ENCODE measurements around the gene ADGRD2. TPM values are rescaled to one million over a fixed set of nuclear protein-coding genes. Genes with fewer than 3 reads are reported as not detected.
A peak's percentile ranks its signal among the peaks of the same experiment; 100 is the strongest.

ADGRD2 gene
- total and polyA plus RNA-seq, 2 of the 13 experiments (the other 11 are each of a cell fraction or from before 2014, with no cell fraction given) = not detected

DNA sequence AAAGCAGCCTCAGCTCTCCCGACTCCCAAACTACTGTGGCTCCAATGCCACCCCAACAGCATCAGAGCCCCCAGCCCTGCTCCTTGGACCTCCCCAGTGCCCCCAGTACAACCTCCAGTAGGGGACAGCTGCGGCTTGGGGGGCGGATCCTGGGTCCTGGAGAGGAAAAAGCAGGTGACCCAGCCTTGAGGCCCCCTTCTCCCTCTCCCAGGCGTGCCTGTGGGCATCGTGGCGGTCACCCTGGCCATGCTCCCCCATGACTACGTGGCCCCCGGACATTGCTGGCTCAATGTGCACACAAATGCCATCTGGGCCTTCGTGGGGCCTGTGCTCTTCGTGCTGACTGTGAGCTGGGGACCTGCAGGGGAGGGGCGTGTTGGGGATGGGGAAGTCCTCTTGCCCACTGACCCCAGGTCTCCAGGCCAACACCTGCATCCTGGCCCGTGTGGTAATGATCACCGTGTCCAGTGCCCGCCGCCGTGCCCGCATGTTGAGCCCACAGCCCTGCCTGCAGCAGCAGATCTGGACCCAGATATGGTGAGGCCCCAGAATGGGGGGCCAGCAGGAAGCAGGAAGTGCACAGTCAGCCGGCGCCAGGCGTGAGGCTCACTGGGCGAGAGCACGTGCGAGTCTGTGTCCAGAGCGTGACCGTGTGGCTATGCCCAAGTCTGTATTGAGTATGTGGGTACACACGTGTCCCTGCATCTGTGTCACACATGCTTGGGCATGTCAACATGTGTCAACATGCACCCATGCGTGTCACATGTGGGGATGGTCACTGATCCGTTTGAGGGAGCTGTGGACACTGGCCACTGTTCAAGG, 19.0 kb downstream of the ADGRD2 start:
- CTCF ChIA-PET (ENCODE audit: low intra/inter-chr PET ratio, low total read pairs) = no interaction called here
- no peak for TF ChIP-seq ZKSCAN8 (CRISPR knock-in tag; IDR thresholded peaks at IDR 0.05; ENCODE audit: borderline replicate concordance)
- TF ChIP-seq KLF13 (CRISPR knock-in tag; IDR thresholded peaks at IDR 0.05) = no peak
- no peak for TF ChIP-seq ZNF432 (CRISPR knock-in tag; IDR thresholded peaks at IDR 0.05; ENCODE audit: borderline replicate concordance)
- TF ChIP-seq ATF3 (CRISPR knock-in tag; IDR thresholded peaks at IDR 0.05) = no peak
- TF ChIP-seq DZIP1 (CRISPR knock-in tag; IDR thresholded peaks at IDR 0.05) = 0 out of 2 replicates have a peak, but pooled peaks have one; percentile 28
- TF ChIP-seq SP2 (CRISPR knock-in tag; IDR thresholded peaks at IDR 0.05) = no peak
- no peak for TF ChIP-seq HHEX (CRISPR knock-in tag; IDR thresholded peaks at IDR 0.05)
- TF ChIP-seq TOE1 (CRISPR knock-in tag; IDR thresholded peaks at IDR 0.05) = no peak
- TF ChIP-seq, protein P1, sequence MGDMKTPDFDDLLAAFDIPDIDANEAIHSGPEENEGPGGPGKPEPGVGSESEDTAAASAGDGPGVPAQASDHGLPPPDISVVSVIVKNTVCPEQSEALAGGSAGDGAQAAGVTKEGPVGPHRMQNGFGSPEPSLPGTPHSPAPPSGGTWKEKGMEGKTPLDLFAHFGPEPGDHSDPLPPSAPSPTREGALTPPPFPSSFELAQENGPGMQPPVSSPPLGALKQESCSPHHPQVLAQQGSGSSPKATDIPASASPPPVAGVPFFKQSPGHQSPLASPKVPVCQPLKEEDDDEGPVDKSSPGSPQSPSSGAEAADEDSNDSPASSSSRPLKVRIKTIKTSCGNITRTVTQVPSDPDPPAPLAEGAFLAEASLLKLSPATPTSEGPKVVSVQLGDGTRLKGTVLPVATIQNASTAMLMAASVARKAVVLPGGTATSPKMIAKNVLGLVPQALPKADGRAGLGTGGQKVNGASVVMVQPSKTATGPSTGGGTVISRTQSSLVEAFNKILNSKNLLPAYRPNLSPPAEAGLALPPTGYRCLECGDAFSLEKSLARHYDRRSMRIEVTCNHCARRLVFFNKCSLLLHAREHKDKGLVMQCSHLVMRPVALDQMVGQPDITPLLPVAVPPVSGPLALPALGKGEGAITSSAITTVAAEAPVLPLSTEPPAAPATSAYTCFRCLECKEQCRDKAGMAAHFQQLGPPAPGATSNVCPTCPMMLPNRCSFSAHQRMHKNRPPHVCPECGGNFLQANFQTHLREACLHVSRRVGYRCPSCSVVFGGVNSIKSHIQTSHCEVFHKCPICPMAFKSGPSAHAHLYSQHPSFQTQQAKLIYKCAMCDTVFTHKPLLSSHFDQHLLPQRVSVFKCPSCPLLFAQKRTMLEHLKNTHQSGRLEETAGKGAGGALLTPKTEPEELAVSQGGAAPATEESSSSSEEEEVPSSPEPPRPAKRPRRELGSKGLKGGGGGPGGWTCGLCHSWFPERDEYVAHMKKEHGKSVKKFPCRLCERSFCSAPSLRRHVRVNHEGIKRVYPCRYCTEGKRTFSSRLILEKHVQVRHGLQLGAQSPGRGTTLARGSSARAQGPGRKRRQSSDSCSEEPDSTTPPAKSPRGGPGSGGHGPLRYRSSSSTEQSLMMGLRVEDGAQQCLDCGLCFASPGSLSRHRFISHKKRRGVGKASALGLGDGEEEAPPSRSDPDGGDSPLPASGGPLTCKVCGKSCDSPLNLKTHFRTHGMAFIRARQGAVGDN (CRISPR knock-in tag; IDR thresholded peaks at IDR 0.05) = peak; percentile 70
- TF ChIP-seq GABPA (IDR thresholded peaks at IDR 0.05; ENCODE audit: low read depth, low read length) = no peak
- peak; percentile 71 for TF ChIP-seq GABPA (CRISPR knock-in tag; IDR thresholded peaks at IDR 0.05; ENCODE audit: low read depth)
- TF ChIP-seq ZNF431 (CRISPR knock-in tag; IDR thresholded peaks at IDR 0.05; ENCODE audit: borderline replicate concordance, low read depth) = no peak
- TF ChIP-seq, protein P2, sequence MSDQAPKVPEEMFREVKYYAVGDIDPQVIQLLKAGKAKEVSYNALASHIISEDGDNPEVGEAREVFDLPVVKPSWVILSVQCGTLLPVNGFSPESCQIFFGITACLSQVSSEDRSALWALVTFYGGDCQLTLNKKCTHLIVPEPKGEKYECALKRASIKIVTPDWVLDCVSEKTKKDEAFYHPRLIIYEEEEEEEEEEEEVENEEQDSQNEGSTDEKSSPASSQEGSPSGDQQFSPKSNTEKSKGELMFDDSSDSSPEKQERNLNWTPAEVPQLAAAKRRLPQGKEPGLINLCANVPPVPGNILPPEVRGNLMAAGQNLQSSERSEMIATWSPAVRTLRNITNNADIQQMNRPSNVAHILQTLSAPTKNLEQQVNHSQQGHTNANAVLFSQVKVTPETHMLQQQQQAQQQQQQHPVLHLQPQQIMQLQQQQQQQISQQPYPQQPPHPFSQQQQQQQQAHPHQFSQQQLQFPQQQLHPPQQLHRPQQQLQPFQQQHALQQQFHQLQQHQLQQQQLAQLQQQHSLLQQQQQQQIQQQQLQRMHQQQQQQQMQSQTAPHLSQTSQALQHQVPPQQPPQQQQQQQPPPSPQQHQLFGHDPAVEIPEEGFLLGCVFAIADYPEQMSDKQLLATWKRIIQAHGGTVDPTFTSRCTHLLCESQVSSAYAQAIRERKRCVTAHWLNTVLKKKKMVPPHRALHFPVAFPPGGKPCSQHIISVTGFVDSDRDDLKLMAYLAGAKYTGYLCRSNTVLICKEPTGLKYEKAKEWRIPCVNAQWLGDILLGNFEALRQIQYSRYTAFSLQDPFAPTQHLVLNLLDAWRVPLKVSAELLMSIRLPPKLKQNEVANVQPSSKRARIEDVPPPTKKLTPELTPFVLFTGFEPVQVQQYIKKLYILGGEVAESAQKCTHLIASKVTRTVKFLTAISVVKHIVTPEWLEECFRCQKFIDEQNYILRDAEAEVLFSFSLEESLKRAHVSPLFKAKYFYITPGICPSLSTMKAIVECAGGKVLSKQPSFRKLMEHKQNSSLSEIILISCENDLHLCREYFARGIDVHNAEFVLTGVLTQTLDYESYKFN (CRISPR knock-in tag; conservative IDR thresholded peaks at IDR 0.05) = no peak

More for the DNA sequence above, 19.0 kb downstream of the ADGRD2 start:
- H3K4me1 ChIP-seq (ENCODE audit: insufficient read depth, low read length) = peaks cover 11% of the 10 kb centered on the region; the same call in 1 of the 2 replicates
- H3K27ac ChIP-seq (ENCODE audit: extremely low read length, insufficient read depth, low read length) = no peak overlapping the region
- H2AFZ ChIP-seq (ENCODE audit: low read length) = no peak overlapping the region
- H3K36me3 ChIP-seq (replicated peaks in 1 of 2; ENCODE audit: control insufficient read depth in 1 of 2, insufficient read depth in 2 of 2, low read length in 2 of 2) = no peaks in the 10 kb centered on the region
- no peak overlapping the region for H3K9ac ChIP-seq (ENCODE audit: insufficient read depth, low read depth, low read length)
- intact Hi-C loops (cut with micrococcal nuclease; ENCODE audit: unreplicated experiment) (no loop called here), in situ Hi-C loops (cut with HindIII; ENCODE audit: extremely low pct_ligation_motif_present, low pct_unique_long_range_greater_than_20kb) (no loop called here)
- POLR2A ChIA-PET = no interaction called here
- no peaks in the 10 kb centered on the region for H4K20me1 ChIP-seq (ENCODE audit: insufficient read depth, low read length)
- H3K27me3 ChIP-seq (ENCODE audit: control insufficient read depth in 1 of 2, insufficient read depth in 2 of 2, low read length in 2 of 2) = peaks cover 19 to 79% of the 10 kb centered on the region in 2 experiments
- no peaks in the 10 kb centered on the region for H3K9me3 ChIP-seq (ENCODE audit: low read length)
- no peak overlapping the region for H3K4me3 ChIP-seq (replicated peaks in 1 of 3; ENCODE audit: insufficient read depth in 1 of 3, low read depth in 2 of 3, low read length in 3 of 3)
- H3K4me2 ChIP-seq (ENCODE audit: low read depth, low read length) = no peak overlapping the region
- 31% methylated on average over 11 of the region's 28 CpGs for WGBS (ENCODE audit: low lambda C conversion rate)
- FAIRE-seq (no peak), DNase-seq (ENCODE audit: low spot score) (no peak), ATAC-seq (no peak)
- no TSS peak for BruUV-seq (replicated peaks)
- no peaks in the 10 kb centered on the region for H3K79me2 ChIP-seq (ENCODE audit: insufficient read depth, low read length)

Measured in HepG2 (cell line).